ENCODE data around the gene SPTBN2.

DNA sequence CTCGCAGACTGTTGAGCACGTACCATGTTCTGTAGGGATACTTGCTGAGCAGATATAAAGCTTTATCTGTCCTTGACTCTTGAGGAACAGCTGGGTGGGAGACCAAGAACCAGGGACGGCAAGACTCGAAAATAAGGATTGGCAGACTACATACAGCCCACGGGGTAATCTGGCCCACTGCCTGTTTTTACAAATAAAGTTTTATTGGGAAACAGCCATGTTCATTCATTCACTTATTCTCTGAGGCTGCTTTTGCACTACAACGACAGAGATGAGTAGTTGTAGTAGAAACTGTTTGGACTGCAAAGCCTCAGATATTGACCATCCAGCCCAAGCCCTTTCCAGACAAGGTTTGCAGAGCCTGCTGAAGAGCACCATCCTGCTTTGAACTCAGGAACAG, 31.0 kb downstream of the SPTBN2 start:
- no peak for TF ChIP-seq POLR2AphosphoS5 (IDR thresholded peaks at IDR 0.05; ENCODE audit: low read depth)
- TF ChIP-seq, protein P1, sequence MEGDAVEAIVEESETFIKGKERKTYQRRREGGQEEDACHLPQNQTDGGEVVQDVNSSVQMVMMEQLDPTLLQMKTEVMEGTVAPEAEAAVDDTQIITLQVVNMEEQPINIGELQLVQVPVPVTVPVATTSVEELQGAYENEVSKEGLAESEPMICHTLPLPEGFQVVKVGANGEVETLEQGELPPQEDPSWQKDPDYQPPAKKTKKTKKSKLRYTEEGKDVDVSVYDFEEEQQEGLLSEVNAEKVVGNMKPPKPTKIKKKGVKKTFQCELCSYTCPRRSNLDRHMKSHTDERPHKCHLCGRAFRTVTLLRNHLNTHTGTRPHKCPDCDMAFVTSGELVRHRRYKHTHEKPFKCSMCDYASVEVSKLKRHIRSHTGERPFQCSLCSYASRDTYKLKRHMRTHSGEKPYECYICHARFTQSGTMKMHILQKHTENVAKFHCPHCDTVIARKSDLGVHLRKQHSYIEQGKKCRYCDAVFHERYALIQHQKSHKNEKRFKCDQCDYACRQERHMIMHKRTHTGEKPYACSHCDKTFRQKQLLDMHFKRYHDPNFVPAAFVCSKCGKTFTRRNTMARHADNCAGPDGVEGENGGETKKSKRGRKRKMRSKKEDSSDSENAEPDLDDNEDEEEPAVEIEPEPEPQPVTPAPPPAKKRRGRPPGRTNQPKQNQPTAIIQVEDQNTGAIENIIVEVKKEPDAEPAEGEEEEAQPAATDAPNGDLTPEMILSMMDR (IDR thresholded peaks at IDR 0.05; ENCODE audit: insufficient read depth, low read length): no peak
- TF ChIP-seq SPI1 (IDR thresholded peaks at IDR 0.05; ENCODE audit: borderline replicate concordance, low read depth): no peak
- TF ChIP-seq, protein P2, sequence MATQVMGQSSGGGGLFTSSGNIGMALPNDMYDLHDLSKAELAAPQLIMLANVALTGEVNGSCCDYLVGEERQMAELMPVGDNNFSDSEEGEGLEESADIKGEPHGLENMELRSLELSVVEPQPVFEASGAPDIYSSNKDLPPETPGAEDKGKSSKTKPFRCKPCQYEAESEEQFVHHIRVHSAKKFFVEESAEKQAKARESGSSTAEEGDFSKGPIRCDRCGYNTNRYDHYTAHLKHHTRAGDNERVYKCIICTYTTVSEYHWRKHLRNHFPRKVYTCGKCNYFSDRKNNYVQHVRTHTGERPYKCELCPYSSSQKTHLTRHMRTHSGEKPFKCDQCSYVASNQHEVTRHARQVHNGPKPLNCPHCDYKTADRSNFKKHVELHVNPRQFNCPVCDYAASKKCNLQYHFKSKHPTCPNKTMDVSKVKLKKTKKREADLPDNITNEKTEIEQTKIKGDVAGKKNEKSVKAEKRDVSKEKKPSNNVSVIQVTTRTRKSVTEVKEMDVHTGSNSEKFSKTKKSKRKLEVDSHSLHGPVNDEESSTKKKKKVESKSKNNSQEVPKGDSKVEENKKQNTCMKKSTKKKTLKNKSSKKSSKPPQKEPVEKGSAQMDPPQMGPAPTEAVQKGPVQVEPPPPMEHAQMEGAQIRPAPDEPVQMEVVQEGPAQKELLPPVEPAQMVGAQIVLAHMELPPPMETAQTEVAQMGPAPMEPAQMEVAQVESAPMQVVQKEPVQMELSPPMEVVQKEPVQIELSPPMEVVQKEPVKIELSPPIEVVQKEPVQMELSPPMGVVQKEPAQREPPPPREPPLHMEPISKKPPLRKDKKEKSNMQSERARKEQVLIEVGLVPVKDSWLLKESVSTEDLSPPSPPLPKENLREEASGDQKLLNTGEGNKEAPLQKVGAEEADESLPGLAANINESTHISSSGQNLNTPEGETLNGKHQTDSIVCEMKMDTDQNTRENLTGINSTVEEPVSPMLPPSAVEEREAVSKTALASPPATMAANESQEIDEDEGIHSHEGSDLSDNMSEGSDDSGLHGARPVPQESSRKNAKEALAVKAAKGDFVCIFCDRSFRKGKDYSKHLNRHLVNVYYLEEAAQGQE (IDR thresholded peaks at IDR 0.05; ENCODE audit: insufficient replicate concordance, low read depth): no peak
- TF ChIP-seq GABPA (IDR thresholded peaks at IDR 0.05; ENCODE audit: low read depth): no peak

Measured in HL-60 (cell line).